Activated CD8-positive, alpha-beta T cell treated with anti-CD3 and anti-CD28 coated beads for 36 hours (primary cell): ENCODE measurements around the gene DEFB121. TPM values are rescaled to one million over a fixed set of nuclear protein-coding genes. Genes with fewer than 3 reads are reported as not detected.

ENCODE experiments used
- ATAC-seq: fragments of 200-7000 bp; cut with Tn5 transposase; one replicate; pipeline ENCODE4 v1.10.0; 2021; ENCODE audit warnings: mild to moderate bottlenecking, moderate library complexity
- CTCF ChIA-PET: fragments of 350-600 bp; sonication (Branson Sonifier 250); formaldehyde crosslinking; loops from one replicate; lab custom pipeline; 2021; ENCODE audit warnings: antibody characterized with exemption; lab: Charles Lee
- POLR2A ChIA-PET: fragments of 350-600 bp; sonication (Branson Sonifier 250); formaldehyde crosslinking; loops from one replicate; lab custom pipeline; 2021; ENCODE audit warnings: antibody characterized with exemption; lab: Charles Lee
- DNase-seq: peaks from one replicate; pipeline ENCODE4 v3.0.0-alpha.2; 2020
- H3K27ac Mint-ChIP-seq: one replicate; pipeline ENCODE4 v1.8.0; 2021; ENCODE audit warnings: mild to moderate bottlenecking, mixed read lengths
- H3K27me3 Mint-ChIP-seq: one replicate; pipeline ENCODE4 v1.8.0; 2021; ENCODE audit warnings: mixed read lengths
- H3K36me3 Mint-ChIP-seq: one replicate; pipeline ENCODE4 v1.8.0; 2021; ENCODE audit warnings: low read depth, mixed read lengths
- H3K4me1 Mint-ChIP-seq: one replicate; pipeline ENCODE4 v1.8.0; 2021; ENCODE audit warnings: low read depth, mixed read lengths
- H3K4me3 Mint-ChIP-seq: one replicate; pipeline ENCODE4 v1.8.0; 2021; ENCODE audit warnings: mild to moderate bottlenecking, moderate library complexity, mixed read lengths
- H3K9me3 Mint-ChIP-seq: one replicate; pipeline ENCODE4 v1.8.0; 2021; ENCODE audit warnings: mixed read lengths
- CTCF ChIP-seq: fragments of 200-600 bp; IDR thresholded peaks from one replicate; pipeline ENCODE4 v1.8.0; 2022; ENCODE audit warnings: antibody characterized with exemption, mild to moderate bottlenecking
- intact Hi-C: fragments of 100-400 bp; cut with micrococcal nuclease; formaldehyde crosslinking; loops from one replicate; pipeline ENCODE4 v1.10.0; 2022
- total RNA-seq, 2 experiments: library from RNA; stranded (reverse); gene quantifications; one replicate each; pipeline ENCODE4 v1.2.3, GENCODE V29; 2021

The DEFB121 gene
- total RNA-seq, 2 experiments from 2014 or later = not detected

DNA sequence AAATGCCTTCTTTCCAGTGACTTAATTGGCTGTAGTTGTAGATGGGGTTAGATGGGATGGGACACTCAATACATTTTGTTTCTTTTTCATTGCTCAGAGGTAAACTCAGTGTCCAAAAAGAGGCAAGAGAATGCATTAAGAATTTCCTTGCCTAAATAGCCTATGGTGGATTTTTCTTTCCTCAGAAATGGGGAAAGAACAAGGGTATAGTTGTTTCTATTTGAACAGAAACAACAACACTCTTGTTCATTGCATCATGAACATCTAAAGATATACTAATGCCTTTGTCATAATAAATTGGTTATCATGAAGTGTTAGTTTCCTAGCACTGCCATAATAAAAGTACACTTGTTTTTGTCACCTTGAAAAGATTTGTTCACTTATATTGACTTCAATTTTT is 19.8 kb upstream of the DEFB121 start:
- Mint-ChIP-seq H3K4me3 (no peak overlapping the region), H3K4me1 (no peaks in the 10 kb centered on the region), H3K27me3 (peaks cover 2% of the 10 kb centered on the region), H3K9me3 (peaks cover 2% of the 10 kb centered on the region), H3K27ac (no peak overlapping the region), H3K36me3 (no peaks in the 10 kb centered on the region)
- TF ChIP-seq CTCF = no peak
- ATAC-seq = no peak
- ChIA-PET POLR2A (no interaction called here), CTCF (no interaction called here)
- DNase-seq = no peak
- intact Hi-C loops = no loop called here

DNA sequence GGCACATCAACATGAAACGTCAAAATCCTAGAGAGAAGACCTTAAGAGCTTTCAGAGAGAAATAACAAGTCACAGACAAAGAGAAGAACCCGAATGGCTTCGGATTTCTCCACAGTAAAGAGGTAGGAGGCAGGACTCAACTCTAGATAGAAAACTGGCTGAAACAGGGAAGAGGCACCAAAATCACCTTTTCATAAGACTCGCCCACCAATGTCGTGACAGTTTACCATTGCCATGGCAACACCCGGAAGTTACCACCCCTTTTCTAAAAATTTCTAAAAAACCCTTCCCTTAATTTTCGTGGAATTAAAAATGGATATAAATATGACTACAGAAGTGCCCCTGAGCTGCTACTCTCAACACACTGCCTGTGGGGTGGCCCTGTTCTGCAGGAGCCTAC is 12.3 kb upstream of the DEFB121 start:
- POLR2A ChIA-PET = no interaction called here

DNA sequence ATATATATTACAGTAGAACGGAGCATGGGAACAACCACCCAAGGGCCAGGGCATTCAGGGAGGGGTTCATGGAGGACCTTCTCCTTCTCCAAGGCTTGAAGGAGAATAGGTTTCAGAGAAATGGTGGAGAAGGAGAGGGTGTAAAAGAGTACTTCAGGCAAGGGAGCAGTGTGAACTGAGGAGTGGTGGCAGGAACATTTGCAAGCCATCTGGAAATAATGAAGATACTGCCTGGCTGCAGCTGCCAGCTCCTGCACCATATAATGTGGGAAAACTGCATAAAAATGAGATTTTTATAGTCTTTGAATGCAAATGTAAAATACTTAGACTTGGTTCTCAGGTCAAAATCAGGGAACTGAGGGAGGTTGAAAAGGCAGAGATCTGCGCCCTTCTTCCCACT is 9.6 kb upstream of the DEFB121 start:
- Mint-ChIP-seq H3K27me3 (peaks cover 2% of the 10 kb centered on the region), H3K4me3 (no peak overlapping the region), H3K27ac (no peak overlapping the region), H3K4me1 (no peaks in the 10 kb centered on the region), H3K36me3 (no peaks in the 10 kb centered on the region), H3K9me3 (no peaks in the 10 kb centered on the region)
- POLR2A ChIA-PET = no interaction called here
- TF ChIP-seq CTCF = no peak
- ATAC-seq (no peak), DNase-seq (no peak)
- CTCF ChIA-PET = interaction anchor here (0.7 to 4.9 kb wide), 3 partner anchors 25 to 86 kb away, joined by 3 to 30 read pairs (median 3); partner anchors contain the start of gene DEFB123
- intact Hi-C loops = no loop called here

More for the DNA sequence above, 12.3 kb upstream of the DEFB121 start:
- H3K27me3 Mint-ChIP-seq = peaks cover 4% of the 10 kb centered on the region
- H3K9me3 Mint-ChIP-seq = no peaks in the 10 kb centered on the region
- H3K4me3 Mint-ChIP-seq = no peak overlapping the region
- no peak for TF ChIP-seq CTCF
- CTCF ChIA-PET = no interaction called here
- ATAC-seq (no peak), DNase-seq (no peak)
- H3K4me1 Mint-ChIP-seq = no peaks in the 10 kb centered on the region
- H3K36me3 Mint-ChIP-seq = no peaks in the 10 kb centered on the region
- intact Hi-C loops = no loop called here
- H3K27ac Mint-ChIP-seq = no peak overlapping the region

- Mint-ChIP-seq H3K27ac (no peak overlapping the region), H3K27me3 (peaks cover 4% of the 10 kb centered on the region), H3K4me1 (no peaks in the 10 kb centered on the region), H3K36me3 (no peaks in the 10 kb centered on the region), H3K4me3 (no peak overlapping the region), H3K9me3 (peaks cover 1% of the 10 kb centered on the region)
- ChIA-PET CTCF (interaction anchor here (1.3 to 4.9 kb wide), 3 partner anchors 26 to 198 kb away, joined by 4 to 30 read pairs (median 6); partner anchors contain the start of gene DEFB123), POLR2A (no interaction called here)
- intact Hi-C loops = no loop called here
- no peak for DNase-seq
- TF ChIP-seq CTCF = no peak
- no peak for ATAC-seq
Observed at GRCh38 chr20:31414381-31414780, 8.4 kb upstream of the DEFB121 start.

GRCh38 chr20:31410011-31410410 is 4.0 kb upstream of the DEFB121 start:
- H3K27me3 Mint-ChIP-seq = peaks cover 5% of the 10 kb centered on the region
- CTCF ChIA-PET = no interaction called here

More at GRCh38 chr20:31410011-31410410, 4.0 kb upstream of the DEFB121 start:
- DNase-seq = no peak
- no peaks in the 10 kb centered on the region for H3K36me3 Mint-ChIP-seq
- intact Hi-C loops = no loop called here
- TF ChIP-seq CTCF = no peak
- H3K4me1 Mint-ChIP-seq = no peaks in the 10 kb centered on the region
- H3K4me3 Mint-ChIP-seq = no peak overlapping the region
- H3K27ac Mint-ChIP-seq = no peak overlapping the region
- no peak for ATAC-seq
- POLR2A ChIA-PET = no interaction called here
- peaks cover 1% of the 10 kb centered on the region for H3K9me3 Mint-ChIP-seq
